Kidney epithelial cell (primary cell): Measurements from ENCODE around the gene USP12. TPM values are rescaled to one million over a fixed set of nuclear protein-coding genes. Genes with fewer than 3 reads are reported as not detected.
A peak's percentile ranks its signal among the peaks of the same experiment; 100 is the strongest.
"Not testable (repeated sequence)": the region's sequence is repeated elsewhere in the genome, so short reads cannot be mapped to it uniquely, and the experiment has no call there.

Experiments used
- DNase-seq: peaks from one replicate; pipeline ENCODE4 v3.0.0-alpha.2; 2010; ENCODE audit warnings: low read depth
- H3K27me3 ChIP-seq: 2 replicates; pipeline ENCODE4 v1.6.0; 2011; ENCODE audit warnings: low read length; ENCODE audit not compliant: control insufficient read depth, insufficient read depth
- H3K36me3 ChIP-seq: 2 replicates; pipeline ENCODE4 v1.5.1; 2011; ENCODE audit warnings: low read length; ENCODE audit not compliant: control insufficient read depth, insufficient read depth
- H3K4me3 ChIP-seq: 2 replicates; pipeline ENCODE4 v1.5.1; 2011; ENCODE audit warnings: low read depth, mild to moderate bottlenecking, control low read depth, low read length
- CTCF ChIP-seq: IDR thresholded peaks from 2 replicates; pipeline ENCODE4 v1.5.1; 2011; ENCODE audit warnings: mild to moderate bottlenecking, moderate library complexity, low read length, control low read depth, inconsistent platforms; ENCODE audit not compliant: insufficient read depth, poor library complexity, severe bottlenecking
- total RNA-seq: library from RNA; depleted of rRNA; stranded (reverse); fragments of >200 nt; gene quantifications from 2 replicates; pipeline ENCODE4 v1.2.3, GENCODE V29; 2015

Gene USP12
- total RNA-seq, 1 donor from 2014 or later = 13.8 TPM

DNA sequence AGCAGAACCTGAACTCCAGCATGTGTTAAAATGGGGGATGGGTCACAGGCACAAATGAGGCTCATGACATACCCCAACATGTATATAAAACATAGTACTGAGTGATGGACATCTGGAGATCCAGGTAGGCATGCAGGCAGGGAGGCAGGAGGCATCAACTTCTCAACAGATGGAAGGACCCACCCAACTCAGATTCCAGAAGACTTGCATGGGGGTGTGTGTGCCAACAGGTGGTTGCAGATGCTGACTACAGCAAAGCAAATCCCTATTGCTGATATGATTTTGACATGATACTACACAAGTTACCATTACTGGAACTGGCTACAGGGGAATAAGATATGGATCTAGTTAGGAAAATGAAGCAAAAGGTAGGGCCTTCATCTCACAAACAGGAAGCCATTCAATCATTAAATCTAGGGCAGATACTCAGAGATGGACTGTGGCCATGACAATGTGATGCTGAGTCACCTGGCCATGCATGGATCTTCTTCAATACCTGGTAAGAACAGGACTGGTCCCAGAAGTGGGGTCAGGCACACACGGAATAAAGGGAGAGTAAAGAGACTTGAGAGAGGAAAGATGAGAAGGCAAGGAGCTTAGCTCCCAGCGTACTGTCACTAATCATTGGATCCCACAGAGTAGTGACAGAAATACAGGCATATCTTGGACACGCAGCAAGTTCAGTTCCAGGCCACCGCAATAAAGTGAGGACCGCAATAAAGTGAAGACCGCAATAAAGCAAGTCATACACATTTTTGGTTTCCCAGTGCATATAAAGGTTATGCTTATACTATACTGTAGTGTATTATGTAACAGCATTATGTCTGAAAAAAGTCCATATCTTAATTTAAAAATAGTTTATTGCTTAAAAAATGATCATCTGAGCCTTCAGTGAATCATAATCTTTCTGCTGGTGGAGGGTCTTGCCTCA is 91.3 kb downstream of the USP12 start:
- no peaks in the 10 kb centered on the region for H3K36me3 ChIP-seq
- TF ChIP-seq CTCF = no peak
- DNase-seq = no peak
- H3K27me3 ChIP-seq = no peaks in the 10 kb centered on the region
- H3K4me3 ChIP-seq = no peak overlapping the region

GRCh38 chr13:27079421-27079958 is 92.1 kb downstream of the USP12 start:
- DNase-seq = peak; percentile 81
- H3K36me3 ChIP-seq = no peaks in the 10 kb centered on the region
- no peak for TF ChIP-seq CTCF
- H3K27me3 ChIP-seq = no peaks in the 10 kb centered on the region
- no peak overlapping the region for H3K4me3 ChIP-seq

GRCh38 chr13:27077451-27077850 is 94.2 kb downstream of the USP12 start:
- no peaks in the 10 kb centered on the region for H3K27me3 ChIP-seq
- no peak for TF ChIP-seq CTCF
- no peak overlapping the region for H3K4me3 ChIP-seq
- no peak for DNase-seq
- H3K36me3 ChIP-seq = no peaks in the 10 kb centered on the region

GRCh38 chr13:27076421-27076820 is 95.2 kb downstream of the USP12 start:
- no peak overlapping the region for H3K4me3 ChIP-seq
- no peaks in the 10 kb centered on the region for H3K27me3 ChIP-seq
- H3K36me3 ChIP-seq = no peaks in the 10 kb centered on the region
- no peak for DNase-seq
- TF ChIP-seq CTCF = no peak

DNA sequence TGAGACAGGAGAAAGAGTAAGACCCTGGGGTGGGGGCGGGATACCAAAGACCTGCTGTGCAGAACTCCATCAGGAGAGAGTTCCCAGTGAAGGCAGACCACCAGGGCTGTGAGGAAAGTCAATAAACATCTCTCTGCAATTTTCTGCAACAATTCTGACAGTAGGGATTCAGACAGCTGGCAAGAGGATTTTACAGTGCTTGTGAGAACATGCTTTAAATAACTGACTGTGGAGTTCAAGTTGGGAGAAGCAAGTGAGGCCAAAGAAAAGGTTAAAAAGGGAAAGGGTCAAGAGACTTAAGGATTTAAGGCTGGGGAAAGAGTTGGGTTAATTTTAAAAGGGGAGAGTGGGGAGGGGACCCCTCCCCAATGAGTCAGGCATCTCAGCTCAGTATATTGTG is 98.4 kb downstream of the USP12 start:
- TF ChIP-seq CTCF = no peak
- DNase-seq = no peak
- no peaks in the 10 kb centered on the region for H3K36me3 ChIP-seq

DNA sequence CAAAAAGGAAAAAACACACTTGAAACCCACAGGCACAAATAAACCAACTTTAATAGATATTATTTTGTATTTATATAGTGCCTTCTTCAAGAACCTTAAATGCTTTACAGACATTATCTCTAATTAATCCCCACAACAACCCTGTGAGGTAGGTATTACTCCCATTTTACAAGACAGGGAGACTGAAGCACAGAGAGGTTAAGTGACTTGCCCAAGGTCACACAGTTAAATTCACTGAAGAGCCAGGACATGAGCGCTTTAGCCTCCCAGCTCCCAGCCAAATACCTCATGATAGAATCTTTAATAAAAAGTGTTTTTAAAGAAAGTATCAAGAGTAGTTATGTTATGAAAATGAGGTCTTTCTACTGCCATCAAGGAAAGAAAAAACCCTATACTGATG is 105.5 kb downstream of the USP12 start:
- DNase-seq, H3K36me3 ChIP-seq, H3K27me3 ChIP-seq, H3K4me3 ChIP-seq: not testable (repeated sequence)

More for the DNA sequence above, 98.4 kb downstream of the USP12 start:
- H3K4me3 ChIP-seq = no peak overlapping the region
- H3K27me3 ChIP-seq = no peaks in the 10 kb centered on the region
